GM23338 (cell line): ENCODE data around the gene SRGAP3. TPM values are rescaled to one million over a fixed set of nuclear protein-coding genes. Genes with fewer than 3 reads are reported as not detected.

Source experiments
- ATAC-seq: fragments of 200-7000 bp; cut with Tn5 transposase; 3 replicates; pipeline ENCODE4 v1.9.1; 2020
- DNase-seq: peaks from one replicate; pipeline ENCODE4 v3.0.0-alpha.2; 2015; ENCODE audit warnings: low spot score
- H2AFZ ChIP-seq: fragments of 200-600 bp; sonication (generic); 2 replicates; pipeline ENCODE4 v1.8.0; 2016; ENCODE audit warnings: antibody characterized with exemption, mild to moderate bottlenecking, moderate library complexity
- H3F3A ChIP-seq: fragments of 200-600 bp; sonication (generic); replicated peaks from 2 replicates; pipeline ENCODE4 v1.8.0; 2017; ENCODE audit warnings: antibody characterized with exemption, mixed run types, low read depth
- H3K27ac ChIP-seq: fragments of 200-600 bp; sonication (generic); 2 replicates; pipeline ENCODE4 v1.6.1; 2016; ENCODE audit warnings: low read depth
- H3K27me3 ChIP-seq: fragments of 200-600 bp; sonication (generic); 2 replicates; pipeline ENCODE4 v1.8.0; 2016; ENCODE audit warnings: mild to moderate bottlenecking, mixed run types, moderate library complexity; ENCODE audit not compliant: insufficient read depth
- H3K36me3 ChIP-seq: fragments of 200-600 bp; sonication (generic); 2 replicates; pipeline ENCODE4 v1.8.0; 2016; ENCODE audit warnings: mild to moderate bottlenecking; ENCODE audit not compliant: insufficient read depth
- H3K4me1 ChIP-seq: fragments of 200-600 bp; sonication (generic); 2 replicates; pipeline ENCODE4 v1.8.0; 2016; ENCODE audit warnings: mild to moderate bottlenecking, moderate library complexity; ENCODE audit not compliant: insufficient read depth
- H3K4me2 ChIP-seq: fragments of 200-600 bp; sonication (generic); 2 replicates; pipeline ENCODE4 v1.7.1; 2017; ENCODE audit warnings: mixed run types
- H3K4me3 ChIP-seq: fragments of 200-600 bp; sonication (generic); 2 replicates; pipeline ENCODE4 v1.6.1; 2016; ENCODE audit warnings: mixed run types
- H3K79me2 ChIP-seq: fragments of 200-600 bp; sonication (generic); replicated peaks from 2 replicates; pipeline ENCODE4 v1.8.0; 2017; ENCODE audit warnings: mild to moderate bottlenecking; ENCODE audit not compliant: insufficient read depth
- H3K9me2 ChIP-seq: fragments of 200-600 bp; sonication (generic); 2 replicates; pipeline ENCODE4 v1.8.0; 2017; ENCODE audit not compliant: insufficient read depth
- H4K20me1 ChIP-seq: fragments of 200-600 bp; sonication (generic); replicated peaks from 2 replicates; pipeline ENCODE4 v1.8.0; 2017; ENCODE audit warnings: mild to moderate bottlenecking; ENCODE audit not compliant: insufficient read depth
- H3K27ac Mint-ChIP-seq: 2 replicates; pipeline ENCODE4 v1.8.0; 2020; ENCODE audit warnings: inconsistent platforms, mild to moderate bottlenecking, moderate library complexity, mixed read lengths
- H3K27me3 Mint-ChIP-seq: 3 replicates; pipeline ENCODE4 v1.8.0; 2022; ENCODE audit warnings: low read depth, mild to moderate bottlenecking, moderate library complexity, mixed read lengths, inconsistent platforms; ENCODE audit not compliant: insufficient read depth, poor library complexity
- H3K36me3 Mint-ChIP-seq: 3 replicates; pipeline ENCODE4 v1.8.0; 2021; ENCODE audit warnings: low read depth, mild to moderate bottlenecking, inconsistent platforms, moderate library complexity, mixed read lengths
- H3K4me1 Mint-ChIP-seq: 3 replicates; pipeline ENCODE4 v1.8.0; 2020; ENCODE audit warnings: mild to moderate bottlenecking, inconsistent platforms, mixed read lengths
- H3K4me3 Mint-ChIP-seq: 3 replicates; pipeline ENCODE4 v1.8.0; 2021; ENCODE audit warnings: moderate library complexity, mild to moderate bottlenecking, inconsistent platforms, mixed read lengths
- H3K9me3 Mint-ChIP-seq: 3 replicates; pipeline ENCODE4 v1.8.0; 2020; ENCODE audit warnings: moderate library complexity, mild to moderate bottlenecking, inconsistent platforms, mixed read lengths
- CREB1 ChIP-seq: fragments of 250-450 bp; sonication (Bioruptor Pico); IDR thresholded peaks from 2 replicates; pipeline ENCODE4 v1.5.0; 2020; ENCODE audit warnings: low read depth, mild to moderate bottlenecking, moderate library complexity
- CTCF ChIP-seq, 2 experiments: fragments of 200-600 bp in 1 of 2; sonication (generic) in 1 of 2; conservative IDR thresholded peaks; 2 replicates each; pipeline versions ENCODE4 v1.5.1 to v1.6.1; 2016 to 2017; ENCODE audit warnings: antibody characterized with exemption in 2 of 2, low read depth in 2 of 2, mild to moderate bottlenecking in 2 of 2, moderate library complexity in 1 of 2
- ETS1 ChIP-seq: IDR thresholded peaks from 2 replicates; pipeline ENCODE4 v1.6.1; 2016; ENCODE audit warnings: antibody characterized with exemption
- EZH2 ChIP-seq: fragments of 200-600 bp; sonication (generic); IDR thresholded peaks from one replicate; pipeline ENCODE4 v1.8.0; 2017; ENCODE audit warnings: antibody characterized with exemption, mild to moderate bottlenecking, low read depth; ENCODE audit not compliant: unreplicated experiment
- EZH2phosphoT487 ChIP-seq: fragments of 200-600 bp; sonication (generic); IDR thresholded peaks from one replicate; pipeline ENCODE4 v1.8.1; 2018; ENCODE audit warnings: antibody characterized with exemption; ENCODE audit not compliant: unreplicated experiment
- JUNB ChIP-seq: IDR thresholded peaks from one replicate; pipeline ENCODE4 v1.6.1; 2016; ENCODE audit warnings: antibody characterized with exemption; ENCODE audit not compliant: unreplicated experiment
- NANOG ChIP-seq: IDR thresholded peaks from 2 replicates; pipeline ENCODE4 v1.6.1; 2016; ENCODE audit warnings: antibody characterized with exemption, borderline replicate concordance
- POLR2AphosphoS5 ChIP-seq: IDR thresholded peaks from 2 replicates; pipeline ENCODE4 v1.6.1; 2016; ENCODE audit warnings: antibody characterized with exemption, low read depth
- REST ChIP-seq: IDR thresholded peaks from one replicate; pipeline ENCODE4 v1.6.1; 2018; ENCODE audit warnings: antibody characterized with exemption; ENCODE audit not compliant: unreplicated experiment
- STAT1 ChIP-seq: IDR thresholded peaks from one replicate; pipeline ENCODE4 v1.6.1; 2016; ENCODE audit warnings: antibody characterized with exemption; ENCODE audit not compliant: unreplicated experiment
- ZNF114 ChIP-seq: fragments of 250-450 bp; sonication (Bioruptor Pico); IDR thresholded peaks from 2 replicates; pipeline ENCODE4 v1.5.0; 2020; ENCODE audit warnings: mild to moderate bottlenecking, moderate library complexity
- ZNF331 ChIP-seq: fragments of 250-450 bp; sonication (Bioruptor Pico); IDR thresholded peaks from 2 replicates; pipeline ENCODE4 v1.5.0; 2020; ENCODE audit warnings: low read depth, mild to moderate bottlenecking, moderate library complexity
- ZNF462 ChIP-seq: fragments of 250-450 bp; sonication (Bioruptor Pico); IDR thresholded peaks from 2 replicates; pipeline ENCODE4 v1.5.0; 2020; ENCODE audit warnings: mild to moderate bottlenecking, moderate library complexity
- polyA plus RNA-seq: library from polyadenylated mRNA; unstranded; fragments of >200 nt; fragmentation: Nextera tagmentation; extraction: Ambion mirVana; gene quantifications from 2 replicates; pipeline ENCODE4 v1.2.1, GENCODE V29; 2016
- total RNA-seq: library from RNA; depleted of rRNA; stranded (reverse); fragments of >200 nt; shearing (Covaris generic); gene quantifications from 2 replicates; pipeline ENCODE4 v1.2.3, GENCODE V29; 2014

SRGAP3 gene
- total and polyA plus RNA-seq, 2 experiments from 2014 or later = 6.4 to 9.4 TPM

GRCh38 chr3:9123840-9124239 lies 125.6 kb downstream of the SRGAP3 start:
- H3K9me3 Mint-ChIP-seq = no peaks in the 10 kb centered on the region
- H3K9me2 ChIP-seq = no peaks in the 10 kb centered on the region
- H3K27ac Mint-ChIP-seq = no peak overlapping the region
- peaks cover 10% of the 10 kb centered on the region for H3K4me1 ChIP-seq
- no peaks in the 10 kb centered on the region for H3F3A ChIP-seq
- peaks cover 19% of the 10 kb centered on the region for H3K4me1 Mint-ChIP-seq
- no peaks in the 10 kb centered on the region for H4K20me1 ChIP-seq
- H2AFZ ChIP-seq = no peak overlapping the region
- ATAC-seq (no peak), DNase-seq (no peak)
- no peak overlapping the region for H3K27ac ChIP-seq
- no peak for TF ChIP-seq EZH2
- TF ChIP-seq ZNF462 (CRISPR knock-in tag) = no peak
- TF ChIP-seq POLR2AphosphoS5 = no peak
- TF ChIP-seq NANOG = no peak
- TF ChIP-seq CTCF (conservative IDR thresholded peaks at IDR 0.05; ENCODE audit: low read depth in 2 of 2) = no peak
- TF ChIP-seq EZH2phosphoT487 = no peak
- no peak for TF ChIP-seq CREB1 (CRISPR knock-in tag)
- TF ChIP-seq ZNF114 (CRISPR knock-in tag) = no peak
- TF ChIP-seq JUNB = no peak
- no peak for TF ChIP-seq STAT1
- no peak for TF ChIP-seq REST
- no peak for TF ChIP-seq ETS1
- no peak for TF ChIP-seq ZNF331 (CRISPR knock-in tag)
- no peaks in the 10 kb centered on the region for H3K79me2 ChIP-seq
- no peak overlapping the region for H3K4me3 Mint-ChIP-seq
- H3K36me3 Mint-ChIP-seq = no peaks in the 10 kb centered on the region; the same call in 2 of the 3 replicates
- no peak overlapping the region for H3K4me2 ChIP-seq
- H3K27me3 Mint-ChIP-seq = peaks cover 5% of the 10 kb centered on the region
- H3K4me3 ChIP-seq = no peak overlapping the region
- H3K27me3 ChIP-seq = no peaks in the 10 kb centered on the region
- H3K36me3 ChIP-seq = no peaks in the 10 kb centered on the region
